GM21825 (cell line): ENCODE measurements around the gene SLC2A10.

Source experiments
- ATAC-seq: cut with Tn5 transposase; IDR thresholded peaks from one replicate; pipeline ENCODE4 v1.9.1; 2021; ENCODE audit warnings: mild to moderate bottlenecking, moderate library complexity; ENCODE audit not compliant: unreplicated experiment

The SLC2A10 gene

GRCh38 chr20:46724343-46724959, 15.0 kb downstream of the SLC2A10 start:
- no peak for ATAC-seq

- ATAC-seq: no peak
Measured at GRCh38 chr20:46725186-46726165, 16.0 kb downstream of the SLC2A10 start.

- no peak for ATAC-seq
Measured at GRCh38 chr20:46731770-46732169, 22.3 kb downstream of the SLC2A10 start.

- ATAC-seq: no peak
Measured at GRCh38 chr20:46735436-46735835, 26.0 kb downstream of the SLC2A10 start.

- ATAC-seq: no peak
Measured at GRCh38 chr20:46739431-46740213, 30.2 kb downstream of the SLC2A10 start.

GRCh38 chr20:46740214-46740609, 30.8 kb downstream of the SLC2A10 start:
- no peak for ATAC-seq

GRCh38 chr20:46741924-46742668, 32.6 kb downstream of the SLC2A10 start:
- no peak for ATAC-seq

- ATAC-seq: no peak
Measured at GRCh38 chr20:46742669-46743045, 33.2 kb downstream of the SLC2A10 start.

GRCh38 chr20:46743088-46743487, 33.6 kb downstream of the SLC2A10 start:
- ATAC-seq: no peak

- ATAC-seq: no peak
Measured at GRCh38 chr20:46746956-46747526, 37.6 kb downstream of the SLC2A10 start.

GRCh38 chr20:46749147-46749546, 39.7 kb downstream of the SLC2A10 start:
- ATAC-seq: no peak

- no peak for ATAC-seq
Measured at GRCh38 chr20:46751856-46752255, 42.4 kb downstream of the SLC2A10 start.

- ATAC-seq: no peak
Measured at GRCh38 chr20:46752728-46753127, 43.3 kb downstream of the SLC2A10 start.

GRCh38 chr20:46755483-46756413, 46.3 kb downstream of the SLC2A10 start:
- ATAC-seq: no peak

GRCh38 chr20:46756419-46756818, 47.0 kb downstream of the SLC2A10 start:
- ATAC-seq: no peak

- no peak for ATAC-seq
Measured at GRCh38 chr20:46757135-46757534, 47.7 kb downstream of the SLC2A10 start.

GRCh38 chr20:46757754-46758678, 48.6 kb downstream of the SLC2A10 start:
- ATAC-seq: no peak
